A549 treated with DMSO at 1 μM for 4 hours (cell line): ENCODE results near the gene ADGRE1. TPM values are rescaled to one million over a fixed set of nuclear protein-coding genes. Genes with fewer than 3 reads are reported as not detected.

Experiments used
- total RNA-seq: library from RNA; stranded (reverse); fragments of 200-300 nt; extraction: Qiagen RNA extraction; gene quantifications from 5 replicates; pipeline ENCODE4 v1.2.3, GENCODE V29; 2022; ENCODE audit warnings: low read depth

Gene ADGRE1, protein sequence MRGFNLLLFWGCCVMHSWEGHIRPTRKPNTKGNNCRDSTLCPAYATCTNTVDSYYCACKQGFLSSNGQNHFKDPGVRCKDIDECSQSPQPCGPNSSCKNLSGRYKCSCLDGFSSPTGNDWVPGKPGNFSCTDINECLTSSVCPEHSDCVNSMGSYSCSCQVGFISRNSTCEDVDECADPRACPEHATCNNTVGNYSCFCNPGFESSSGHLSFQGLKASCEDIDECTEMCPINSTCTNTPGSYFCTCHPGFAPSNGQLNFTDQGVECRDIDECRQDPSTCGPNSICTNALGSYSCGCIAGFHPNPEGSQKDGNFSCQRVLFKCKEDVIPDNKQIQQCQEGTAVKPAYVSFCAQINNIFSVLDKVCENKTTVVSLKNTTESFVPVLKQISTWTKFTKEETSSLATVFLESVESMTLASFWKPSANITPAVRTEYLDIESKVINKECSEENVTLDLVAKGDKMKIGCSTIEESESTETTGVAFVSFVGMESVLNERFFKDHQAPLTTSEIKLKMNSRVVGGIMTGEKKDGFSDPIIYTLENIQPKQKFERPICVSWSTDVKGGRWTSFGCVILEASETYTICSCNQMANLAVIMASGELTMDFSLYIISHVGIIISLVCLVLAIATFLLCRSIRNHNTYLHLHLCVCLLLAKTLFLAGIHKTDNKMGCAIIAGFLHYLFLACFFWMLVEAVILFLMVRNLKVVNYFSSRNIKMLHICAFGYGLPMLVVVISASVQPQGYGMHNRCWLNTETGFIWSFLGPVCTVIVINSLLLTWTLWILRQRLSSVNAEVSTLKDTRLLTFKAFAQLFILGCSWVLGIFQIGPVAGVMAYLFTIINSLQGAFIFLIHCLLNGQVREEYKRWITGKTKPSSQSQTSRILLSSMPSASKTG
- total RNA-seq: 4.6 to 6.8 TPM (median 5.3 TPM) in 5 replicates

GRCh38 chr19:6887316-6887715 lies at the start of gene ADGRE1:
ADGRE1 (plus strand) TSS chr19:6887579; CDS start chr19:6887609, 30 bp downstream.

Other genes with a start within 250 kb of the ADGRE1 start
- 0.05 to 0.09 TPM (median 0.08 TPM) in 4 of 5 replicates, not detected in the other for gene TNFSF14, start 217.4 kb upstream of the ADGRE1 start, total RNA-seq
- gene C3, start 166.9 kb upstream of the ADGRE1 start, total RNA-seq: 39.0 to 46.5 TPM (median 41.8 TPM) in 5 replicates
- gene GPR108, start 150.0 kb upstream of the ADGRE1 start, total RNA-seq: 31.9 to 42.4 TPM (median 41.7 TPM) in 5 replicates
- 52.3 to 61.0 TPM (median 57.6 TPM) in 5 replicates for gene TRIP10, start 147.9 kb upstream of the ADGRE1 start, total RNA-seq
- gene SH2D3A, start 120.1 kb upstream of the ADGRE1 start, total RNA-seq: 12.9 to 14.9 TPM (median 13.3 TPM) in 5 replicates
- gene VAV1, start 114.9 kb upstream of the ADGRE1 start, total RNA-seq: 7.0 to 8.7 TPM (median 8.2 TPM) in 5 replicates
- not detected in 5 replicates for gene MBD3L2B, start 133.9 kb downstream of the ADGRE1 start, total RNA-seq
- gene MBD3L5, start 143.0 kb downstream of the ADGRE1 start, total RNA-seq: not detected in 5 replicates
- gene MBD3L4, start 152.6 kb downstream of the ADGRE1 start, total RNA-seq: not detected in 5 replicates
- gene MBD3L2, start 161.7 kb downstream of the ADGRE1 start, total RNA-seq: not detected in 5 replicates
- not detected in 5 replicates for gene MBD3L3, start 171.1 kb downstream of the ADGRE1 start, total RNA-seq
- gene ZNF557, start 182.1 kb downstream of the ADGRE1 start, total RNA-seq: 2.4 to 3.3 TPM (median 3.0 TPM) in 5 replicates